Lower leg skin (tissue), 4 donors: ENCODE results near the gene PLAC1. TPM values are rescaled to one million over a fixed set of nuclear protein-coding genes. Genes with fewer than 3 reads are reported as not detected.

ENCODE experiments used
- DNase-seq, 2 donors: peaks; one replicate each; pipeline ENCODE4 v3.0.0-alpha.2; 2019; ENCODE audit warnings: low spot score in 2 of 2
- H3K4me3 ChIP-seq: fragments of 200-600 bp; sonication (generic); 2 replicates; pipeline ENCODE4 v1.5.1; 2017; ENCODE audit warnings: mild to moderate bottlenecking, low read depth; ENCODE audit not compliant: poor library complexity, severe bottlenecking
- POLR2A ChIP-seq, 2 donors: fragments of 450-650 bp; IDR thresholded peaks; one replicate each; pipeline ENCODE4 v1.6.1; 2016 to 2017; ENCODE audit warnings: antibody characterized with exemption in 2 of 2, mild to moderate bottlenecking in 1 of 2, moderate library complexity in 1 of 2
- WGBS, 2 donors: methylation state at CpG; one replicate each; pipeline ENCODE4 v1.1.5; 2018; 5-methylcytosine and 5-hydroxymethylcytosine counted together
- intact Hi-C: fragments of 100-400 bp; cut with DNase I; formaldehyde crosslinking; loops from one replicate; pipeline ENCODE4 v1.15.0; 2023; ENCODE audit warnings: low total_unique reads
- total RNA-seq, 4 donors: library from RNA; depleted of rRNA; stranded (reverse); fragments of >200 nt; gene quantifications; one replicate each; pipeline ENCODE4 v1.1.0, GENCODE V29; 2016
- TF ChIP-seq, protein P1 (sequence below), 3 donors: fragments of 450-650 bp; IDR thresholded peaks; one replicate each; pipeline ENCODE4 v1.5.1; 2016; ENCODE audit warnings: antibody characterized with exemption in 3 of 3, mild to moderate bottlenecking in 3 of 3, moderate library complexity in 2 of 3

PLAC1 gene
- total RNA-seq, 4 donors from 2014 or later, result 0.22 to 0.53 (median 0.23) TPM; not detected in 1

- intact Hi-C loops, result no loop called here
- no peak for DNase-seq
- TF ChIP-seq, protein P1, sequence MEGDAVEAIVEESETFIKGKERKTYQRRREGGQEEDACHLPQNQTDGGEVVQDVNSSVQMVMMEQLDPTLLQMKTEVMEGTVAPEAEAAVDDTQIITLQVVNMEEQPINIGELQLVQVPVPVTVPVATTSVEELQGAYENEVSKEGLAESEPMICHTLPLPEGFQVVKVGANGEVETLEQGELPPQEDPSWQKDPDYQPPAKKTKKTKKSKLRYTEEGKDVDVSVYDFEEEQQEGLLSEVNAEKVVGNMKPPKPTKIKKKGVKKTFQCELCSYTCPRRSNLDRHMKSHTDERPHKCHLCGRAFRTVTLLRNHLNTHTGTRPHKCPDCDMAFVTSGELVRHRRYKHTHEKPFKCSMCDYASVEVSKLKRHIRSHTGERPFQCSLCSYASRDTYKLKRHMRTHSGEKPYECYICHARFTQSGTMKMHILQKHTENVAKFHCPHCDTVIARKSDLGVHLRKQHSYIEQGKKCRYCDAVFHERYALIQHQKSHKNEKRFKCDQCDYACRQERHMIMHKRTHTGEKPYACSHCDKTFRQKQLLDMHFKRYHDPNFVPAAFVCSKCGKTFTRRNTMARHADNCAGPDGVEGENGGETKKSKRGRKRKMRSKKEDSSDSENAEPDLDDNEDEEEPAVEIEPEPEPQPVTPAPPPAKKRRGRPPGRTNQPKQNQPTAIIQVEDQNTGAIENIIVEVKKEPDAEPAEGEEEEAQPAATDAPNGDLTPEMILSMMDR (IDR thresholded peaks at IDR 0.05), result no peak
- TF ChIP-seq POLR2A (IDR thresholded peaks at IDR 0.05), result no peak
- 17 to 43% methylated on average over 6 of the region's 6 CpGs for WGBS, 2 donors
- no peak overlapping the region for H3K4me3 ChIP-seq
These were observed 36.0 kb downstream of the PLAC1 start for GRCh38 chrX:134622056-134622812.

- intact Hi-C loops, result no loop called here
- TF ChIP-seq, protein P1 (IDR thresholded peaks at IDR 0.05), result no peak
- no peak for TF ChIP-seq POLR2A (IDR thresholded peaks at IDR 0.05)
These were observed 38.4 kb downstream of the PLAC1 start for GRCh38 chrX:134619838-134620237.

GRCh38 chrX:134613396-134613795, 44.9 kb downstream of the PLAC1 start:
- TF ChIP-seq POLR2A (IDR thresholded peaks at IDR 0.05), result no peak
- TF ChIP-seq, protein P1 (IDR thresholded peaks at IDR 0.05), result no peak
- WGBS, 2 donors, result 70 to 91% methylated on average over 3 of the region's 3 CpGs
- intact Hi-C loops, result no loop called here
- H3K4me3 ChIP-seq, result no peak overlapping the region
- no peak for DNase-seq

More at GRCh38 chrX:134619838-134620237, 38.4 kb downstream of the PLAC1 start:
- 78 to 90% methylated on average over 1 of the region's 1 CpG for WGBS, 2 donors
- DNase-seq, result no peak
- no peak overlapping the region for H3K4me3 ChIP-seq

DNA sequence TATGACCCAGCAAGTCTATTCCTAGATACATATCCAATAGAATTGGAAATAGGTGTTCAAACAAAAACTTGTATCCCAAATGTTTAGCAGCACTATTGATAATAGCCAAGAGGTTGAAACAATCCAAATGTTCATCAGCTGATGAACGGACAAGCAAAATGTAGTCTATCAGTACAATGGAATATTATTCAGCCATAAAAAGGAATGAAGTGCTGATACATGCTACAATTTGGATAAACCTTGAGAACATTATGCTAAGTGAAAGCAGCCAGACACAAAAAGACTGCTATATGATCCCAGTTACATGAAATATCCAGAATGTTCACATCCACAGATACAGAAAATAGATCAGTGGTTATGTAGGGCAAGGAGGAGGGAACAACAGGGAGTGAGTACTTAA, 50.1 kb downstream of the PLAC1 start:
- intact Hi-C loops, result no loop called here
- TF ChIP-seq, protein P1 (IDR thresholded peaks at IDR 0.05), result no peak
- TF ChIP-seq POLR2A (IDR thresholded peaks at IDR 0.05), result no peak
- 84 to 96% methylated on average over 1 of the region's 1 CpG for WGBS, 2 donors
- no peak overlapping the region for H3K4me3 ChIP-seq
- DNase-seq, result no peak

- intact Hi-C loops, result no loop called here
- WGBS, 2 donors, result 88 to 91% methylated on average over 6 of the region's 6 CpGs
- DNase-seq, result no peak
- no peak overlapping the region for H3K4me3 ChIP-seq
- TF ChIP-seq, protein P1 (IDR thresholded peaks at IDR 0.05), result no peak
- no peak for TF ChIP-seq POLR2A (IDR thresholded peaks at IDR 0.05)
These were observed 50.7 kb downstream of the PLAC1 start for GRCh38 chrX:134607523-134607922.
